Fibroblast of upper back skin (primary cell): ENCODE measurements around the gene MORN4.
A peak's percentile ranks its signal among the peaks of the same experiment; 100 is the strongest.

ENCODE experiments used
- DNase-seq: peaks from one replicate; pipeline ENCODE4 v3.0.0-alpha.2; 2013

MORN4 gene

DNA sequence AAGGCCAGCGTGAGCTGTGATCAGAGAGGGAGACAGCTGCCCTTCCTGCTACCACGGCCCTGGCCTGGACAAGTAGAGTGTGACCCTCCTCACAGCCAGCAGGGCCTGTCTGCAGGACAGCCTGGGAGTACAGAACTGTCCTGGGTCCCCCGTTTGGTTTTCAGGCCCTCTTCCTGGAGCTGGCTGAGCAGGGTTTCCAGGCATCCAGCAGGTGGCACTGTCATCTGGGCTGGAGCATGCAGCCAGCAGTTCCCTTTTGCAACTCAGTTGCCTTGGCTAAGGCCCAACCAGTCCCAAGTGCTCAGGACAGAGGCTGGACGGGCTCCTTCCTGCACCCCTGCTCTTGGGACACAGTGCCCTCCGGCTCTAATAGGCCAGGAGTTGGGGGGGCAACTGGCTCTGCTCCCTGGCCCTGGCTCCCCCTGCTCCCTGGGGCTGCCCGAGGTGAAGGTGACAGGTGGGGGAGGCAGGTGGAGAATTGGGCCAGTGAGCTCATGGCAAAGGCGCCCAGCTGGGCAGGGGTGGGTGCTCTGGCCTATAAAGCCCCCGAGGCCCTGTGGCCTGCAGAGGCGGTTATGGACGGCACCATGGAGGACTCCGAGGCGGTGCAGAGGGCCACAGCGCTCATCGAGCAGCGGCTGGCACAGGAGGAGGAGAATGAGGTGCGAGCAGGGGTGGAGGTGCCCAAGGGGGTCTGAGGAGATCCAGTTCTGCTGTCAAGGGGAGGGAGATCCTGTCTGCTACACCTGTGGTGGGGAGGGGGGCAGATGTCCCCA lies 60.9 kb downstream of the MORN4 start, which contains the start of gene ANKRD2:
ANKRD2 (plus strand) TSS at position 566 of the 776 bp plus-strand sequence; CDS start at position 576, 10 bp downstream.
- peak; percentile 71 for DNase-seq

DNA sequence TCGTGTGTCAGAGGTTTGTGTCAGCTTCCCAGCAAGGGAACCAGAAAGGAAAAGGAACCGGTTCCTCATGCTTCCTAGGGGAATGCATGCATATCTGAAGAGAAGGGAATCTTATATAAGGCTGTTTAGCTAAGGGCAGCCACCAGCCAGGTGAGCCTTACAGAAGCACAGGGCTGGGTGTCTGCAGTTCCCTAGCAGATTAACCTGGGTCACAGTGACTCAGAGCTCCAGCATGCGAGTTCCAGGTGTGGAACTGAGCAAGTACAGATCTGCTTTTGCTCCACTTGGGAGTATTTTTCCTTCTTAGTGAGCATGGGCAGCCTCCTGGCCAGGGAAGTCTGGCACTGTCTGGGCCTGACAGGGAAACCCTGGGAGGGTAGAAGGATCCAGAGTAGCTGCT lies 61.7 kb downstream of the MORN4 start:
- no peak for DNase-seq

DNA sequence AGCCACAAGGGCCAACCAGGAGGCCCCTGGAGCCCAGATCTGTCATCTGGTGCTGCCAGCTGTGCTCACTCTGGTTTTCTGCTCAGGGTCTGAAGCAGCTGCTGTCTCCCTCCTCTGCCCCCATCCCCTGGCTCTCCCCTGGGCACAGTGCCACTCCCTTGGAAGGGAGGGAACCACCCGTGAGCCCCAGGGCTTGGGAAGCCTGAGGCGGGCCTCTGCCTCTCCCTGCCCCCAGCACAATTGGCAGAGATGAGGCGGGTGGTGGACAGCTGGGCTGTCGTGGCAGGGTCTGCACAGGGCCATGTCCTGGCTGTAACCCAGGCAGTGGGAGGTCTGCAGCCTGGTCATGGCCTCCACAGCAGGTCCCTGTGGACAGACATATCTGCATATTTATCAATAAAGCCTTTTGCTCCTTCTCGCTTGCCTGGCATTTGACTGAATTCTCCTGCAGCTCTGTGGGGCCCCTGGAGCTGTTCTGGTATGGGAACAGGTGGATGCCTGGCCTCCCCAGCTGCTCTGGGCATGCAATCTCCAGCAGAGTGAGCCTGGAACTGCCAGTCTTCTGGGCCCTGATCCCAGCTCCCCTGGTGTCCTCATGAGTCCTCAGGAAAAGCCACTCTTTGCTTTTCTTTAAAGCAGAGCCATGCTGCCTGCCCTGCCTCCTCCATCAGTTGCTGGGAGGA lies 62.4 kb downstream of the MORN4 start:
- no peak for DNase-seq

DNA sequence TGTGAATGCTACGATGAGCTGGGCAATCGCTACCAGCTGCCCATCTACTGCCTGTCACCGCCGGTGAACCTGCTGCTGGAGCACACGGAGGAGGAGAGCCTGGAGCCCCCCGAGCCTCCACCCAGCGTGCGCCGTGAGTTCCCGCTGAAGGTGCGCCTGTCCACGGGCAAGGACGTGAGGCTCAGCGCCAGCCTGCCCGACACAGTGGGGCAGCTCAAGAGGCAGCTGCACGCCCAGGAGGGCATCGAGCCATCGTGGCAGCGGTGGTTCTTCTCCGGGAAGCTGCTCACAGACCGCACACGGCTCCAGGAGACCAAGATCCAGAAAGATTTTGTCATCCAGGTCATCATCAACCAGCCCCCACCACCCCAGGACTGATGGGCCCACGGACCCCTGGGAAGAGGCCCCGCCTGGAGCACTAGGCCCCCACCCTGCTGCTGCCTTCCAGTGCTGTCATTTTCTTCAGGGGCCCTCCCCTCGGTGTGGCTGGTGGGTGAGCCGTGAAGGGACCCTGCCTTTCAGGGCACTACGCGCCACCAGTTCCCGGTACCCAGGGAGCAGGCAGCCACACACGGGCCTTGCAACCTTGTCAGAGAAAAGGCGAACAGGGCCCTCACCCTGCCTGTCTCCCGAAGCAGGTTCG lies 63.0 kb downstream of the MORN4 start:
- DNase-seq: no peak

DNA sequence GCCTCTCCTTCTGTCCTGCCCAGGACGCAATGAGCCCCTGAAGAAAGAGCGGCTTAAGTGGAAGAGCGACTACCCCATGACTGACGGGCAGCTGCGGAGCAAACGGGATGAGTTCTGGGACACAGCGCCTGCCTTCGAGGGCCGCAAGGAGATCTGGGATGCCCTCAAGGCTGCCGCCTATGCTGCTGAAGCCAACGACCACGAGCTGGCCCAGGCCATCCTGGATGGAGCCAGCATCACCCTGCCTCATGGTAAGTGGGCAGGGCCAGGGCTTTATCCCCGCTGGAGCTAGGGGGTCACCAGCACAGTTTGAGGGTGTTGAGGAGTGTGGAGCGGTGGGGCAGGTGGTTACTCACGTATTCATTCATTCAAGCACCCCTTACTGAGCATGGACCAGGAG lies 65.4 kb downstream of the MORN4 start:
- no peak for DNase-seq

DNA sequence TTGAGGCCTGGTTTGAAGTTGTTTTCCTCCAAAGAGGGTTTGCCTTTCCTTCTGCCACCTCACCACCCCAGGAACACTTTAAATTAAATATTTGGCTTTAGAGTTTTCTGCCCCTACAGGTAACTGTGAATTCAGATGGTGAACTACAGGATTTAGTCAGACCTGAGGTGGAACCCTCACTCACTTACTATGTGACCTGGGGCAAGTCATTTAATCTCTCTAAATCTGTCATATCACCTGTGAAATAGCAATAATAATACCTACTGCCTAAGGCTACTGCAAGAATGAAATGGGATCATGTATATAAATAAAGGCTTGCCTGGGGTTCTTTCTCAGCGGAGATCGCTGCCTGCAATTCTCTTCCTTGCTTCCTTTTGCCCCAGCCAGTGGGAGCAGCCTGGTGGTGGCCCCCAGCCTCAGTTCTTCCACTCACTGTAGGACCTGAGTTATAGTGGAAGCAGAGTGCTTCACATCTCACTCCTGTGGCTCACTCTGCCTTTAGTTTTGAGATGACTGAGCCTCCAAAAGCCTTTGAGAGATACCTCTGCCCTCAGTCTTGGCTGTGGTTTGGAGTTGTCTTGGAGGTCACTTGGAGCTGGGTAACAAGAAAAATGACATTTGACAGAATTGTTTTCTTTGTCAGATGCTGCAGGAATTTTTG lies 66.8 kb downstream of the MORN4 start:
- DNase-seq: no peak

DNA sequence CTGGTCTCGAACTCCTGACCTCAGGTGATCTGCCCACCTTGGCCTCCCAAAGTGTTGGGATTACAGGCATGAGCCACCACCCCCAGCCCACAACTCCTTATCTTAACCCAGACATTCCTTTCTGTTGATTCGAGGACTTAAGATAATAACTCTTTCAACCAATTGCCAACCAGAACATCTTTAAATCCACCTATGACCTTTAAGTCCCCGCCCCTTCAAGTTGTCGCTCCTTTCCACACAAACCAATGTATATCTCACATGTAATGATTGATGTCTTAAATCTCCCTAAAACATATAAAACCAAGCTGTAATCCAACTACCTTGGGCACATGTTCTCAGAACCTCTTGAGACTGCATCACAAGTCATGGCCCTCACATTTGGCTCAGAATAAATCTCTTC lies 68.5 kb downstream of the MORN4 start:
- DNase-seq: no peak
